HG03066 (cell line): ENCODE measurements around the gene DROSHA.

Experiments used
- ATAC-seq: cut with Tn5 transposase; IDR thresholded peaks from one replicate; pipeline ENCODE4 v1.9.1; 2021; ENCODE audit warnings: low read depth; ENCODE audit not compliant: unreplicated experiment

DROSHA gene

GRCh38 chr5:31476738-31477141 is 55.2 kb downstream of the DROSHA start:
- no peak for ATAC-seq

GRCh38 chr5:31471916-31472315 is 60.0 kb downstream of the DROSHA start:
- ATAC-seq = no peak

- no peak for ATAC-seq
Observed at GRCh38 chr5:31471040-31471439, 60.9 kb downstream of the DROSHA start.

GRCh38 chr5:31470608-31471007 is 61.3 kb downstream of the DROSHA start:
- no peak for ATAC-seq

GRCh38 chr5:31469886-31470285 is 62.0 kb downstream of the DROSHA start:
- ATAC-seq = no peak

- ATAC-seq = no peak
Observed at GRCh38 chr5:31469466-31469865, 62.4 kb downstream of the DROSHA start.

- no peak for ATAC-seq
Observed at GRCh38 chr5:31465291-31465690, 66.6 kb downstream of the DROSHA start.

- no peak for ATAC-seq
Observed at GRCh38 chr5:31464081-31464480, 67.8 kb downstream of the DROSHA start.

GRCh38 chr5:31463351-31463750 is 68.5 kb downstream of the DROSHA start:
- no peak for ATAC-seq

- no peak for ATAC-seq
Observed at GRCh38 chr5:31459594-31459993, 72.3 kb downstream of the DROSHA start.

- no peak for ATAC-seq
Observed at GRCh38 chr5:31455172-31455571, 76.7 kb downstream of the DROSHA start.

GRCh38 chr5:31453522-31453921 is 78.4 kb downstream of the DROSHA start:
- no peak for ATAC-seq

GRCh38 chr5:31452314-31452713 is 79.6 kb downstream of the DROSHA start:
- no peak for ATAC-seq

- ATAC-seq = no peak
Observed at GRCh38 chr5:31449962-31450361, 81.9 kb downstream of the DROSHA start.

GRCh38 chr5:31449174-31449573 is 82.7 kb downstream of the DROSHA start:
- ATAC-seq = no peak

GRCh38 chr5:31445041-31445600 is 86.8 kb downstream of the DROSHA start:
- no peak for ATAC-seq

GRCh38 chr5:31443572-31443971 is 88.3 kb downstream of the DROSHA start:
- no peak for ATAC-seq

GRCh38 chr5:31442058-31442745 is 89.7 kb downstream of the DROSHA start:
- no peak for ATAC-seq

GRCh38 chr5:31436851-31437250 is 95.0 kb downstream of the DROSHA start:
- ATAC-seq = no peak

GRCh38 chr5:31435730-31436129 is 96.2 kb downstream of the DROSHA start:
- no peak for ATAC-seq

GRCh38 chr5:31434898-31435297 is 97.0 kb downstream of the DROSHA start:
- ATAC-seq = no peak

GRCh38 chr5:31433229-31433628 is 98.7 kb downstream of the DROSHA start:
- ATAC-seq = no peak
